NCI-H69 (cell line): Measurements from ENCODE around the gene TENT4B.
A peak's percentile ranks its signal among the peaks of the same experiment; 100 is the strongest.
"Not testable (repeated sequence)": the region's sequence is repeated elsewhere in the genome, so short reads cannot be mapped to it uniquely, and the experiment has no call there.

Source experiments
- DNase-seq: peaks from one replicate; lab custom pipeline; 2025; lab: John Stamatoyannopoulos, UW

TENT4B gene

GRCh38 chr16:50154420-50154950 lies 1.4 kb downstream of the TENT4B start:
- DNase-seq = peak; percentile 34

GRCh38 chr16:50155925-50156324 lies 2.8 kb downstream of the TENT4B start:
- no peak for DNase-seq

- no peak for DNase-seq
Observed at GRCh38 chr16:50156590-50156989, 3.5 kb downstream of the TENT4B start.

GRCh38 chr16:50160495-50161164 lies 7.5 kb downstream of the TENT4B start:
- DNase-seq = no peak

- DNase-seq = no peak
Observed at GRCh38 chr16:50161950-50162349, 8.8 kb downstream of the TENT4B start.

GRCh38 chr16:50165473-50165872 lies 12.4 kb downstream of the TENT4B start:
- no peak for DNase-seq

GRCh38 chr16:50166511-50167500 lies 13.7 kb downstream of the TENT4B start:
- no peak for DNase-seq

- no peak for DNase-seq
Observed at GRCh38 chr16:50167556-50167955, 14.4 kb downstream of the TENT4B start.

GRCh38 chr16:50169555-50170096 lies 16.5 kb downstream of the TENT4B start:
- DNase-seq = peak; percentile 33

- not testable (repeated sequence) for DNase-seq
Observed at GRCh38 chr16:50171773-50172172, 18.7 kb downstream of the TENT4B start.

- DNase-seq = no peak
Observed at GRCh38 chr16:50172195-50172922, 19.3 kb downstream of the TENT4B start.

GRCh38 chr16:50173316-50173715 lies 20.2 kb downstream of the TENT4B start:
- DNase-seq = no peak

GRCh38 chr16:50178491-50178941 lies 25.4 kb downstream of the TENT4B start:
- no peak for DNase-seq

GRCh38 chr16:50182441-50182840 lies 29.3 kb downstream of the TENT4B start:
- no peak for DNase-seq

- no peak for DNase-seq
Observed at GRCh38 chr16:50183316-50183715, 30.2 kb downstream of the TENT4B start.

GRCh38 chr16:50185005-50185505 lies 31.9 kb downstream of the TENT4B start:
- DNase-seq = no peak

- DNase-seq = no peak
Observed at GRCh38 chr16:50188619-50189136, 35.6 kb downstream of the TENT4B start.

GRCh38 chr16:50190292-50190691 lies 37.2 kb downstream of the TENT4B start:
- no peak for DNase-seq

- DNase-seq = no peak
Observed at GRCh38 chr16:50192386-50193050, 39.4 kb downstream of the TENT4B start.

GRCh38 chr16:50193594-50193993 lies 40.5 kb downstream of the TENT4B start:
- no peak for DNase-seq

- DNase-seq = peak; percentile 37
Observed at GRCh38 chr16:50195276-50195675, 42.2 kb downstream of the TENT4B start.
